Lung (tissue), 12 donors: ENCODE results near the gene SNED1. TPM values are rescaled to one million over a fixed set of nuclear protein-coding genes. Genes with fewer than 3 reads are reported as not detected.

Experiments used
- ATAC-seq: fragments of 200-7000 bp; cut with Tn5 transposase; one replicate; pipeline ENCODE4 v1.9.1; 2020; ENCODE audit warnings: moderate number of reproducible peaks; ENCODE audit not compliant: insufficient read depth, low FRiP score
- DNase-seq, 3 donors: peaks; one replicate each; pipeline ENCODE4 v3.0.0-alpha.2; 2013 to 2017
- H3K27ac ChIP-seq, 2 donors: one replicate each; pipeline ENCODE4 v1.5.1; 2013; ENCODE audit warnings: mild to moderate bottlenecking in 2 of 2, moderate library complexity in 2 of 2, control low read depth in 1 of 2, inconsistent platforms in 1 of 2, low read depth in 1 of 2, low read length in 1 of 2
- H3K27me3 ChIP-seq, 3 donors: one replicate each; pipeline ENCODE4 v1.5.1; 2013; ENCODE audit warnings: low read length in 2 of 3; ENCODE audit not compliant: control insufficient read depth in 3 of 3, insufficient read depth in 3 of 3
- H3K36me3 ChIP-seq, 4 donors: one replicate each; pipeline ENCODE4 v1.5.1; 2013; ENCODE audit warnings: low read length in 4 of 4, mild to moderate bottlenecking in 1 of 4, moderate library complexity in 1 of 4; ENCODE audit not compliant: control insufficient read depth in 4 of 4, insufficient read depth in 4 of 4
- H3K4me1 ChIP-seq, 5 donors: one replicate each; pipeline ENCODE4 v1.5.1; 2013; ENCODE audit warnings: low read length in 5 of 5, mild to moderate bottlenecking in 2 of 5, moderate library complexity in 1 of 5; ENCODE audit not compliant: control insufficient read depth in 5 of 5, insufficient read depth in 5 of 5
- H3K4me3 ChIP-seq: one replicate; pipeline ENCODE4 v1.5.1; 2013; ENCODE audit warnings: mild to moderate bottlenecking, control low read depth, moderate library complexity
- H3K9ac ChIP-seq, 2 donors: one replicate each; pipeline ENCODE4 v1.5.1; 2013; ENCODE audit warnings: low read length in 2 of 2, control low read depth in 1 of 2; ENCODE audit not compliant: insufficient read depth in 1 of 2
- H3K9me3 ChIP-seq, 4 donors: one replicate each; pipeline ENCODE4 v1.5.1; 2013; ENCODE audit warnings: low read length in 3 of 4, mild to moderate bottlenecking in 1 of 4, moderate library complexity in 1 of 4; ENCODE audit not compliant: control insufficient read depth in 4 of 4, insufficient read depth in 3 of 4
- WGBS, 2 donors: extraction: QIAGEN DNeasy Blood & Tissue Kit; methylation state at CpG; one replicate each; pipeline ENCODE4 v1.1.7; 2013; 5-methylcytosine and 5-hydroxymethylcytosine counted together
- polyA plus RNA-seq, 2 donors: library from polyadenylated mRNA; stranded (reverse); fragments of 200-250 nt; gene quantifications; one replicate each; pipeline ENCODE4 v1.2.1, GENCODE V29; 2013
- total RNA-seq, 2 donors: library from RNA; depleted of rRNA in 1 of 2; stranded (reverse); fragments of >200 nt in 1 of 2; gene quantifications; one replicate each; pipeline ENCODE4 v1.2.1, GENCODE V29; 2014 to 2021
- TF ChIP-seq, protein P1 (sequence below): IDR thresholded peaks from 2 replicates; pipeline ENCODE4 v1.5.1; 2012; ENCODE audit warnings: mild to moderate bottlenecking; ENCODE audit errors: control extremely low read depth, extremely low read depth
- donor health status: control.
- donor health status: control.
- donor health status: Bipolar disorder and iron deficiency.
- donor health status: healthy.
- donor health status: DM: yes; HTN: yes; CAD: no.

SNED1 gene
- total and polyA plus RNA-seq, 4 donors: 5.9 to 74.6 (median 34.7) TPM

DNA sequence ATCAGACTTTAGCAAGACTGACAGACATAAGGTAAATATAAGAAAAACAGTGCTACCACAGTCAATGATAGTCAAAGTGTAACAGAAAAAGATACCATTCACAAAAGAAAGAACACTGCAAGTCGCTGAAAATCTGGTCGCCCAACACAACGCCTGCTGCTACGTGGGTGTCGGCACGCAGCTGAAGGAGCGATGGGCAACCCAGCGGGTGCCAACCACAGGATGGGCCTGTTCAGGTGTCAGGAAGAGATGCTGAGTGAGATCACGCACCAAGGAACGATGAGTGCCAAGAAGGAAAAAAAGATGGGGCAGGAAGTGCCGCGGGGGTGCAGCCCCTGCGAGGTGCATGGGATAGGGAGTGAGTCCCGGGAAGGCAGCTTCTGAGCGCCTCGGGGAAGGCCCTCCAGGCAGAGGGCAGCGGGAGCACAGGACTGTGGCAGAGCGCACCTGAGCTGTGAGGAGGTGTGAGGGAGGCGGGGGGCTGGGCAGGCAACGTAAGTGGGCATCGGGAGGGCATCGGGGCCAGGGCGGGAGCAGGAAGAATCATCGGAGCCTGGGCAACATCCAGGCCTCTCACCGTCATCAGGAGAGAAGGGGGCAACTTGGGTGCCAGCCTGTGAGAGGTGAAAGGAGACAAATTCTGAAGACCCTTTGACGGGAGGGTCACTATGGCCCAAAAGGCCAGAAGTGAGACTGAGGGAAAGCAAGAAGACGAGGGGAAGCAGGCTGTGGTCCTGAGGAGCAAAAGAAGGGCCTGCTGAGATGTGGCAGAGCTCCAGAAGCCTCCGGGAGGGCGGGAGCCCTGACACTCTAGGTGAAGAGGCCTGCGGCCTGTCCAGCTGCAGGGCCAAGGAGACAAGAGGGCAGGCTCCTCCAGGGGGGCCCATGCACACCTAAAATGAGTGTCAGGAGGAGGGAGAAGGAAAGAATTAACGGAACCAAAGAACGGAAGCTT lies 118.5 kb downstream of the SNED1 start:
- 90 to 94% methylated on average over 32 of the region's 32 CpGs for WGBS, 2 donors
- ATAC-seq (no peak), DNase-seq (no peak)

DNA sequence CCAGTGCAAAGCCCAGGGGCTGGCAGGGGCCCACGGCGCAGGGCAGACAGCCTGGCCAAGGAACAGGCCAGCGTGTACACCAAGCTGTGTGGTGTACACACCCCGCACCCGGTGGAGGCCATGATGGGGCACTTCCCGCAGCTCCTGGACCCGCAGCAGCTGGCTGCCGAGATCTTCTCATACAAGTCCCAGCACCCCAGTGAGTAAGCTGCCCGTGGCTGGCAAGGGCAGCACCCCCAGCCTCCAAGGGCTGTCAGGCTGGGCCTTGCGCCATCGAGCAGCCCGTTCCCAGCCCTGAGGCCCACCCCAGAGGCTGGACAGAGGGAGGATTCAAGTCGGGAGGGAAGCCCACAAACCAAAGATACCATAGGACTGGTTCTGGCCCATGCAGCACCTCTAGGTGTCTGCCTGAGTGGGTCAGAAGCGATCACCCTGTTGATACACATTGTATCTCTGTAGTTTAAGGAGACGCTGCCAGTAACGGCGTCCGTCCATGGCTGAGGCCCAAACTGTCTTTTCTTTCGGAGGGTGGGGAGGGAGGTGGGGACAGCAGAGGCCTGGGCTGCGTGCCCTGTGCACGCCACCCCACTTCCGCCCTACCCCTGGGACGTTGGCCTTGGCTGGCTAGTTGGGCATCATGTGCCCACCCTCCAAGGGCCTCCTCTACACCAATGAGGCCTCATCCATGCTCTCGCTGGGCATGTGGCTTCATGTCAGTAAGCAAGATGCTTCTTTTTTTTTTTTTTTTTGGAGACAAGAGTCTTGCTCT lies 120.5 kb downstream of the SNED1 start:
- no peak overlapping the region for H3K27ac ChIP-seq
- no peak overlapping the region for H3K9ac ChIP-seq
- DNase-seq (no peak), ATAC-seq (no peak)
- no peaks in the 10 kb centered on the region for H3K9me3 ChIP-seq
- 93 to 95% methylated on average over 24 of the region's 24 CpGs for WGBS, 2 donors
- H3K4me1 ChIP-seq: no peaks in the 10 kb centered on the region
- H3K27me3 ChIP-seq: no peaks in the 10 kb centered on the region
- H3K4me3 ChIP-seq: no peak overlapping the region
- peaks cover 0 to 17% (median 7%) of the 10 kb centered on the region in 4 donors for H3K36me3 ChIP-seq
- TF ChIP-seq, protein P1, sequence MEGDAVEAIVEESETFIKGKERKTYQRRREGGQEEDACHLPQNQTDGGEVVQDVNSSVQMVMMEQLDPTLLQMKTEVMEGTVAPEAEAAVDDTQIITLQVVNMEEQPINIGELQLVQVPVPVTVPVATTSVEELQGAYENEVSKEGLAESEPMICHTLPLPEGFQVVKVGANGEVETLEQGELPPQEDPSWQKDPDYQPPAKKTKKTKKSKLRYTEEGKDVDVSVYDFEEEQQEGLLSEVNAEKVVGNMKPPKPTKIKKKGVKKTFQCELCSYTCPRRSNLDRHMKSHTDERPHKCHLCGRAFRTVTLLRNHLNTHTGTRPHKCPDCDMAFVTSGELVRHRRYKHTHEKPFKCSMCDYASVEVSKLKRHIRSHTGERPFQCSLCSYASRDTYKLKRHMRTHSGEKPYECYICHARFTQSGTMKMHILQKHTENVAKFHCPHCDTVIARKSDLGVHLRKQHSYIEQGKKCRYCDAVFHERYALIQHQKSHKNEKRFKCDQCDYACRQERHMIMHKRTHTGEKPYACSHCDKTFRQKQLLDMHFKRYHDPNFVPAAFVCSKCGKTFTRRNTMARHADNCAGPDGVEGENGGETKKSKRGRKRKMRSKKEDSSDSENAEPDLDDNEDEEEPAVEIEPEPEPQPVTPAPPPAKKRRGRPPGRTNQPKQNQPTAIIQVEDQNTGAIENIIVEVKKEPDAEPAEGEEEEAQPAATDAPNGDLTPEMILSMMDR: no peak

More for the DNA sequence above, 118.5 kb downstream of the SNED1 start:
- TF ChIP-seq, protein P1: no peak
- H3K27ac ChIP-seq: no peak overlapping the region
- no peak overlapping the region for H3K4me3 ChIP-seq
- no peaks in the 10 kb centered on the region for H3K27me3 ChIP-seq
- H3K9me3 ChIP-seq: no peaks in the 10 kb centered on the region
- peaks cover 0 to 2% (median 0%) of the 10 kb centered on the region in 5 donors for H3K4me1 ChIP-seq
- peaks cover 0 to 13% (median 5%) of the 10 kb centered on the region in 4 donors for H3K36me3 ChIP-seq
- no peak overlapping the region for H3K9ac ChIP-seq

DNA sequence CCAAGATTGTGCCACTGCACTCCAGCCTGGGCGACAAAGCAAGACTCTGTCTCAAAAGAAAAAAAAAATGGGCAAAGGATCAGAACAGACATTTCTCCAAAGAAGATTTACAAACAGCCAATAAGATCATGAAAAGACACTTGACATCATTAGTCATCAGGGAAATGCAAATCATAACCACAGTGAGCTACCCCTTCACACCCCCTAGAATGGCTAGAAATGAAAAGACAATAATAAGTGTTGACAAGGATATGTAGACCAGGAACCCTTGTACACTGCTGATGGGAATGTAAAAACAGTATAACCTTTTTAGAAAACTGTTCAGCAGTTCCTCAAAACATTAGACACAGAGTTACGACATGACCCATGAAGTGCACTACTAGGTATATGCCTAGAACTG lies 122.0 kb downstream of the SNED1 start:
- TF ChIP-seq, protein P1: no peak
- Histone ChIP-seq H3K4me1 (no peaks in the 10 kb centered on the region), H3K9ac (no peak overlapping the region), H3K4me3 (no peak overlapping the region), H3K9me3 (no peaks in the 10 kb centered on the region), H3K36me3 (peaks cover 0 to 16% (median 7%) of the 10 kb centered on the region in 4 donors), H3K27me3 (no peaks in the 10 kb centered on the region), H3K27ac (no peak overlapping the region)
- ATAC-seq (no peak), DNase-seq (no peak)
- 96 to 97% methylated on average over 2 of the region's 2 CpGs for WGBS, 2 donors
